NCI-H187 (cell line): ENCODE results near the gene PRKCD.

Source experiments
- DNase-seq, 2 experiments: peaks; one replicate each; lab custom pipeline; 2025; lab: John Stamatoyannopoulos, UW

Gene PRKCD

DNA sequence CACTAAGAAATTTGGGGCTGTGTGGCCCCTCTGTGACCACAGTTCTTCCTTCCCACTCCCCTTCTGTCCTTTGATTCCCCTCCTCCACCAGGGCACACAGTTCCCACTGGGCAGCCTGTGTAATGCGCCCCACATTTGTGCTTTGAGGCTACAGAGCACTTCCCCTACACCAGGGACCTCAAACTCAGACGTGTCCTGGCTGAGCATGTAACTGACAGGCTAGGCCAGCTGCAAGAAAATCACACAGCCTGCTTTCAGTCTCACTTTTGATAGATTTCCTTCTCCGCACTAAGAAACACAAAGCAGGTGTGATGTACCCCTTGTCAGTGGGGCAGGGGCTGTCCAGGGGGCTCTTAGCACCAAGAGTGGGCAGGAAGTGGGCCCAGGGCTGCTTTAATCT lies 29.6 kb downstream of the PRKCD start:
- no peak for DNase-seq

DNA sequence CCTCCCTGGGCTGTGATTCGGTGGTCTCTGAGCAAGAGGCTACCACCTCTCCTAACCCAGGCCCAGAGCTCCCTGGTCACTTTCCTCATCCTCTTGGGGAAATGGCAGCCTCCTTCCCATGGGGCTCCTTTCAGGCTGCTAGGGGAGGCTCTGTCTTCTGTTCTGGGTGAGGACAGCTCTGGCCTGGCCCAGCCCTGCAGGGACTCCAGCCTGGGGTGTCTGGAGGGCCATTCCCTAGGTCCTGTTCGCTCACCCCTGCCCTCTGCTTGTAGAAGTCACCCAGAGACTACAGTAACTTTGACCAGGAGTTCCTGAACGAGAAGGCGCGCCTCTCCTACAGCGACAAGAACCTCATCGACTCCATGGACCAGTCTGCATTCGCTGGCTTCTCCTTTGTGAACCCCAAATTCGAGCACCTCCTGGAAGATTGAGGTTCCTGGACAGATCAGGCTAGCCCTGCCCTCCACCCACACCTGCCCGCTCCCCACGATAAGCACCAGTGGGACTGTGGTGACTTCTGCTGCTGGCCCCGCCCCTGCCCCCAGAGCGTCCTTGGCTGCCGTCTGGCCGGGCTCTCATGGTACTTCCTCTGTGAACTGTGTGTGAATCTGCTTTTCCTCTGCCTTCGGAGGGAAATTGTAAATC lies 30.9 kb downstream of the PRKCD start:
- no peak for DNase-seq

DNA sequence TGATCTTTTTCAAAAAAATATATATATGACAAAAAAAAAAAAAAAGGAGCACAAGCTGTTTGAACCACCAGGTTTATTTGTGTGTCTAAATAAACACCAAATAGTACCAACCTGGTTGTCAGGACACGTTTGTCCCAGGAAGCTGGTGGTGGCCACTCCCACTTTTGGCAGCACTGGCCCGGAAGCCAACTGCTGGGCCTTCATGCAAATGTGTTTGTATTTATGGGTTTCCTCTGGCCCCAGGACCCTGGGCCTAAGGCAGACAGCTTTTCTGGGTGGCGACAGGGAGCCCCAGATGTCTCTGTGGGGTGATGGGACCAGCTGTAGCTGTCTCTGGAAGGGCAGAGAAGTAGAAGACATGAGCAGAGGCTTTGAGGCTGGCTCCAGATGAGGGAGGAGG lies 31.6 kb downstream of the PRKCD start:
- DNase-seq: no peak

DNA sequence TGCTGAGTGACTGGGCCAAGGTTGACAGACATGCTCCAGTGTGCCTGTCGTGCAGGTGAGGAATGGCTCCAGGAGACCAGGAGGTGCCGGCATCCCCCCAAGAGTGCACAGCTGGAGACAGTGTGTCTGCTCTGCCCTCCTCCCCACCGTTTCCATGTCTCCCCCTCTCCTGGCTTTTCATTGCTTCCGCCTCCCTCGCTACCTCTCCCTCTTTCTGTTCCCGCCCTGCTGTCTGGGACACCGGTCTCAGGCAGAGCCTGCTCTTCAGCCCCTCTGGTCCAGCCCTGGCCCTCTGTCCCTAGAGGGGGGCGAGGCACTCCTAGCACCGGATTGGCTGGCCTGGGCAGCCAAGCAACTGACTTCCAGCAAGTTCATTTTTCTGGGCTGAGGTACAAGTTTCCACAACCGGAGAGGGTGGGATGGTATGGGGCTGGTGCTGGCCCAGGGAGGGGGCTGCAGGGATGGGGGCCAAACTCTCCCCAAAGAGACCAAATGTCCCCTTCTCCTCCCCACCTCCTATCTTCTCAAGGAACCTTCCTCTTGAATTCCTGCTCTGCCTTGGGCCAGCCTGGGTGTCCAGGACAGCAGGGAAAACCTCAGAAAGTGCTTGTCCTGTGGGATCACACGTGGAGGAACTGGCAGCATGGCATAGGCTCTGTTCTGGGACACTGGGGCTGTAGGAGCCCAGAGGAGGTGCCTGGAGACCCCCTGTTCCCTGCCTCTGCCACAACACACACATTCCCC lies 32.6 kb downstream of the PRKCD start:
- no peak for DNase-seq

DNA sequence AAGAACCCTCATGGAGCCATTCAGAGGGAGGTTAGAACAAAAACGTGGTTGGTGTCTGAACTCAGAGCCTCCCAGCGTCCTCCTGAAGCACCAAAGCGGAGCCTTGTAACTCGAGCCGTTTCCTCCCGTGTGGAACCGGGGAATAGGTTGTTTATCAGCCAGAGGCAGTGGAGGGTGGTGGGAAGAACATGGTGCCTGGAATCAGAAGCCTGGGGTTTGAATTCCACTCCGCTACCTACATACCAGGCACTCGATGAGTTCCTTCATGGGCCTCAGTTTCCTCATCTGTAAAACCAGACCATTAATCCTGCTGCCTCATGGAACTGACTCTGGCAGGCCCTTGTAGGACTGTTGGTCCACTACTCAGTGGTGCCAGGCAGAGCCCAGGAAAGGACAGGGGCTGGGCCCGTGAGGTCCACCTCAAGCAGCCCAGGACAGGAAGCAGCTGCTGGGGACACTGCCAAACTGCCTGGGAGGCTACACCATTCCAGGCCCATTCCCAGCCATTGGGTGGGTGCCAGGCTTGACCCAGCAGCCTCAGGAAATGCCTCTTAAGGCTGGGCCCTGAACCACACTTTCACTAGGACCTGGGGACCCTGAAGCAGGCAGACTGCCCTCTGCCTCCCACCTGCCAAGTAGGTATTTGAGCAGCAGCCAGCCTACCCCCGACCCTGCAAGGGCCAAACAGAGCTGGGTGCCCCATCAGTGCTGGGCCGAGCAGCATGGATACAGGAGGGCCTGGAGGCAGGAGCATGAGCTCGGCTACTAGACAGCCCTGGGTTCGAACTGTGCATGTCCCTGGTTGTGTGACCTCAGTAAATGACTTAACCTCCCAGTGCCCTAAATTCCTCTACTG lies 33.4 kb downstream of the PRKCD start:
- DNase-seq: peak in 1 of 2 experiments; percentile 16

DNA sequence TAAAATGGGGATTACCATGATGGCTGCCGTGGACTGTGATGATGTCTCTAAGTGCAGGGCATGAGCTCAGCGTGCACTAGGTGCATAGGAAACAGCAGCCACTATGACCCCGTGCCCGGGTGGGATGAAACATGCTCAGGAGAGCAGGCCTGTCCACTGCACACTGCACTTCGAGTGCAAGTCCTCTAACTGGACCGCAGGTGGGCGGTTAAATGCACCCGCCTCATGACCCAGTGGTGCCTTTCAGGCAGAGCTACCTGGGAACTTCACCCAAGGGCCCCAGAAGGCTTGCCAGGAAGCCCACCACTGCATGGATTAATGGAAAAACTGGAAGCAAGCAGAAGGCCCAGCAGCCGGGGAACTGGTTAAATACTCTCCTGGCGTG lies 34.0 kb downstream of the PRKCD start:
- DNase-seq: no peak

DNA sequence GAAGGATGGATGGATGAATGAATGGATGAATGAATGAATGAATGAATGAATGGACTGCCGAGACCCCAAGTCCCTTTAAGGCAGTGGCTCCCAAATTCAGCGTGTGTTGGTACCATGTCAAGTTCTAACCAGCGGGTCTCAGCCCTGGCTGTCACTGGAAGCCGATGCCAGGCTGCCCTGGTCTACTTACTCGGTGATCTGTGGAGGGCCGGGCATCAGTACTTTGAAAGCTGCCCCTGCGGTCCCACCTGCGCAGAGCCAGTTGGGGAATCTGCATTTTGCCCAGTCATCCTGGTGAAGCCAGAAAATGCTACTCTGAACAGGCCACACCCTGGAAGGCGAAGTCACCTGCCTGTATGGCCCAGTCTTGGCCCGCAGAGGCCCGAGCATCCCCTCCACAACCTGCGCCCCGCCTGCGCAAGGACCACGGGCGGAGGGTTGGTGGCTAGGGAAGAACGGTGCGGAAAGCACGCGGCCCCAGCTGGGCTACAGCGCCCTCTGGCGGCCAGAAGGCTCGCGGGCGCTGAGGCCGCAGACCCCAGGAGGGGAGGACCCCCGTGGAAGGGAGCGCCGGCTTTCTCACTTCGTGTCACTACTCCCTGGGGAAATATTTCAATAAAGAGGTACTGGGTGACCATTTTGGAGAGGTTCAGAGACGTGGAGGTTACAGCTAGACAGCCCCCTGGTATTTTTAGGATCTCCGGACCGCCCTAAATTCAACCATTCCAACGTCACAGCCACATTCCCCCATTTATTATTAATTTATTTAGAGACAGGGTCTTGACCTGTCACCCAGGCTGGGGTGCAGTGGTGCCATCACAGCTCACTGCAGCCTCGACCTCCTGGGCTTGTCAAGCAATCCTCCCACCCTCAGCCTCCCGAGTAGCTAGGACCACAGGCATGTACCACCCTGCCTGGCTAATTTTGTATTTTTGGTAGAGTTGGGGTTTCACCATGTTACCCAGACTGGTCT lies 34.9 kb downstream of the PRKCD start:
- DNase-seq: no peak

DNA sequence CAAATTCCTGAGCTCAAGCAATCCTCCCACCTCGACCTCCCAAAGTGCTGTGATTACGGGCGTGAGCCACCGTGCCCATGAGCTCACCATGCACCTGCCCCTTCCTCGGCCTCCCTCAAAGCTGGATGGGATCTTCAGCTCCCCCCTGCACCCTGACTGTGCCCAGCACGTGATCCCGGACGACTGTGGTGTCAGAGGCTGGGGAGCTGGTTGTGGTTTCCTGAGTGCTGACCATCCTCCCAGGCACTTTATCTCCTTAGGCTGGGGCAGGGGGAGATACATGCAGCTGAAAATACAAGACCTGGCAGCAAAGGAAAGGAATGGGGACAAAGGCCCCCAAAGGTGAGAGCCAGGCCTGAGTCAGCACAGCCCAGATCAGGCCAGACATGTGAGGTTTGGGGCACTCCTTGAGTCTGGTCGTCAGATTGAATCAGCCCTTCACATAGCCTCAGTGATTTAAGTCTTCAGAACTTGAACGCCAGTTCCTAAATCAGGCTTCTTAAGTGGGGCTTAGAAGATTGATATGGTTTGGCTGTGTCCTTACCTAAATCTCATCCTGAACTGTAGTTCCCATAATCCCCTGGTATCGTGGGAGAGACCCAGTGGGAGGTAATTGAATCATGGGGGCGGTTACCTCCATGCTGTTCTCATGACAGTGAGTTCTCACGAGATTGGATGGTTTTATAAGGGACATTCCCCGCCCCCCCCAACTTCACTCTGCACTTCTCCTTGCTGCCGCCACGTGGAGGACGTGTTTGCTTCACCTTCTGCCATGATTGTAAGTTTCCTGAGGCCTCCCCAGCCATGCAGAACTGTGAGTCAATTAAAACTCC lies 35.8 kb downstream of the PRKCD start:
- DNase-seq: no peak

DNA sequence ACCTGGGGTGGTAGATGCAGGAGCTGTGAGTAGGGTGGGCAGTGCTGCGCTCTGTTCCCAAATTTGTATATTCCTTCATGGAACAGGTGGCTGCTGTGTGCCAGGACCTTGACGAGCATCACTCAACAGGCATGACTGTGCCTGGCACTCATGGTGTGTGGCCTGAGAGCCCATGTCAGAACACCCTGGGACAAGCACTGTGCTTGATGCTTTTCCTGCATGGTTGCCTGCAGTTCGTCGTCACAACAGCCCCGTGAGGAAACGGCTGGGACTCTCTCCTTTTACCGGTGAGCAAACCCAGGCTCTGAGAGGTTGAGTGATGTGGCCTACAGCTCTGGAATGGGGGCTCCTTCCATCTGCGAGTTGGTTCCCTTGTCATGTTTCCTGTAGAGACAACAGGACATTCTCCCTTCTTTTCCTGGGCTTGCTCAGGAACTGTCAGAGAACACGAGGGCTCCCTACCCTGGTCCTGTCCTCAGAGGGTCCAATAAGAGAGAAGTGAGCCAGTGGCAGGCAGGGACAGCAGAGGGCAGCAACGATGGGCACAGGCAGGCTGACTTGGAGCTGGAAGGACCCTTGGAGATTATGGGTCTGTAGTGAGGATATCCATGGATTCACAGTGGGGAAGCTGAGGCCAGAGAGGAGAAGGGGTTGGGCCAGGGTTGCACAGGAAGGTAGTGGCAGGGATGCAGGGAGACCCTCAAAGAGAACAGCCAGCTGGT lies 37.4 kb downstream of the PRKCD start:
- DNase-seq: no peak

DNA sequence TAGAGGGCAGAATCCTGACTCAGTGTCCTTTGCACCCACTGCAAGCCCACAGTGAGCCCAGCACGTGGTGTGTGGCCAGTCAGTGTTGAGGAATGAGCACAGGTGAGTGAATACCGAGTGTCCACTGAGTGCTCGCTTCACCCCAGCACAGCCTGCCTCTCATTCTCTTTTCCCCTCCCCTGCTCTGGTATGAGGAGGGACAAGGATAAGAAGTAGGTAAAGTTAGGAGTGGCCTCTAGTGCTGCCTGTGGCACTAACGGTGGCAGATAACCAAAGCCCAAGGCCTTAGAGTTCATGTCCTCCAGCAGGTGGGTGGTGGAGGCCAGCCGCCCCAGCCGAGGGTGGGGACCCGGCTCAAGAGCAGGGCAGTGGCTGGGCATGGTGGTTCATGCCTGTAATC lies 38.0 kb downstream of the PRKCD start:
- DNase-seq: no peak

DNA sequence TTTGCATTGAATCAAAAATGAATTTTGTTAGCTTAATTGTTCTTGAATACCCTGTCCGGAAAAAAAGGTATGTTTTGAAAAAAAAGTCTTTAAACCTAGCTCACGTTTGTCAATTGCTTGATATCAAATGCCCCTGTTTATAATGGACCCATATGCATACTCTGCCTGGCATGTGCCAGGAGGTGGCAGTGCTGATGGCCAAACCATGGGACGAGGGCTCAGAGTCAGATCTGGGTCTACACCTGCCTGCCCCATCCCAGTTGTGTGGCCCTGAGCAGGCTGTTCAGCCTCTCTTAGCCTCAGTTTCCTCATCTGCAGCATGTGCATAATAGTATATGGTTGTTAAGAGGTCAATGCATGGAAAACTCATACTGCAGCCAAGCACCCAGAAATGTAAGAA lies 38.8 kb downstream of the PRKCD start:
- no peak for DNase-seq

DNA sequence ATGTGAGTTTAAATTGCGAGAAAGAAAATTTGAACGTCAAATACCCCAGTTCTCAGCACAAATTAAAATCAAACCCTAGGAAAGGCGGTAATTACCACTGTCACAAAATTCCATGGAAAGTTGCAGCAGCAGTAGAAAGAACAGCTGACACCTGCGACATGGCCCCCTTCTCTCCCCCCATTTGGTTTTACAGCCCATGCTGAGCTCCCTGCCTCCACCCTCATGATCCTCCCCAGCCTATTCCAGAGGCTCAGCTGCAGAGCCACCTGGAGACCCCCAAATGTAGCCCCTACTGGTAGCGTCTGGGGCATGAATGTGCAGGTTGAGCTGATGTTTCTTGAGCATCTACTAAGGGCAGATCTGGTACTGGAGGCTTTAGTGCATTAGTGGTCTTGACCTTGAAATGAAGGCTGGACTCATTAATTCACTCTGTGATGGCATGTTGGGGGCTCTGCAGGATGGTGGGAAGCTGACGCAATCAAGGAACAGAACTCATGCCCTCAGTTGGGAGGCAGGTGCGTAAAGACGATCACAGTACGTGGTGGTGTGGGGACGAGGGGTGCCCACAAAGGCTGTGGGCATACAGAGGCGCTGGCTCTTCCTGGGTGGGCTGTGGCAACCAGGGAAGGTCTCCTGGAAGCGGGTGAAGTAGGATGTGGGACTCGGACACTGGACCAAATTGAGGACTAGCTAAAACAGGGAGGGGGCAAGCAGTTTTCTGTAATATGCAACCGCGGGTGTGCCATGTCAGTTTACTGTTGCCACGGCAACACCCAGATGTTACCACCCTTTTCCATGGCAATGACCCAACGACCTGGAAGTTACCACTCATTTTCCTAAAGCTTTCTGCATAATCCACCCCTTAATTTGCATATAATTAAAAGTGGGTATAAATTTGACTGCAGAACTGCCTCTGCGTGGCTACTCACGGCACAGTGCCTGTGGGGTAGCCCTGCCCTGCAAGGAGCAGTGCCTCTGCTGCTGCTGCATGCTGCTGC lies 39.8 kb downstream of the PRKCD start:
- DNase-seq: no peak

DNA sequence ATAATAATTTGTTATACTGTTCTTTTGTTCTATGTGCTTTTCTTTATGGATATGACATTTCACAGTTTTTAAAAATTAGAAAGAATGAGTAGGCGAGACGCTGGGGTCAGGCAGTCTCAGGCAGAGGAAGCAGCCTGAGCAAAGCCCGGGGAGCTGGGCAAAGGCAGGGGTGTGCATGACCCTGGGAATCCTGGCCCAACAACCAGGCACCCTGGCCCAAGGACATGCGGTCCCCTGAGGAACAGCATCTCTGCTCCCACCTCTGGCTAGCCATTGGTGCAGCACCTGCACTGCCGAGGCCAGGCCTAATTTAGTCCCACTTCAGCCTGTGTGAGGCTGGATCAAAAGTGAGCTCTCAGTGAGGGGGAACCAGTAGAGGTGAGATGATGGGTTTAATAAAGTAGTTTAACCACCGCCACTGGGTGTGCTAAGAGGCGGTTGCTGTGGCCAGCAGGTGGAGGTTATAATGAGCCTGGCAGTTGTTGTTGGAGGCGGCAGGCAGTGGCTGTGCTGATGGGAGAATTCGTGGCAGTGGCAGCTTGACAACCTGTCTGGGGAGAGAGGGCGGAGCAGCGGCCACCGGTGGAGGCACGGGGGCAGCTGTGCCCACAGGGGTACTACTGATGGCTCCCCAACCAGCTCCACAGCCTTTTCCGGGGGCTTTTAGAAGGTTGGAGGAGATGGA lies 41.5 kb downstream of the PRKCD start:
- peak; percentile 11 to 66 for DNase-seq

DNA sequence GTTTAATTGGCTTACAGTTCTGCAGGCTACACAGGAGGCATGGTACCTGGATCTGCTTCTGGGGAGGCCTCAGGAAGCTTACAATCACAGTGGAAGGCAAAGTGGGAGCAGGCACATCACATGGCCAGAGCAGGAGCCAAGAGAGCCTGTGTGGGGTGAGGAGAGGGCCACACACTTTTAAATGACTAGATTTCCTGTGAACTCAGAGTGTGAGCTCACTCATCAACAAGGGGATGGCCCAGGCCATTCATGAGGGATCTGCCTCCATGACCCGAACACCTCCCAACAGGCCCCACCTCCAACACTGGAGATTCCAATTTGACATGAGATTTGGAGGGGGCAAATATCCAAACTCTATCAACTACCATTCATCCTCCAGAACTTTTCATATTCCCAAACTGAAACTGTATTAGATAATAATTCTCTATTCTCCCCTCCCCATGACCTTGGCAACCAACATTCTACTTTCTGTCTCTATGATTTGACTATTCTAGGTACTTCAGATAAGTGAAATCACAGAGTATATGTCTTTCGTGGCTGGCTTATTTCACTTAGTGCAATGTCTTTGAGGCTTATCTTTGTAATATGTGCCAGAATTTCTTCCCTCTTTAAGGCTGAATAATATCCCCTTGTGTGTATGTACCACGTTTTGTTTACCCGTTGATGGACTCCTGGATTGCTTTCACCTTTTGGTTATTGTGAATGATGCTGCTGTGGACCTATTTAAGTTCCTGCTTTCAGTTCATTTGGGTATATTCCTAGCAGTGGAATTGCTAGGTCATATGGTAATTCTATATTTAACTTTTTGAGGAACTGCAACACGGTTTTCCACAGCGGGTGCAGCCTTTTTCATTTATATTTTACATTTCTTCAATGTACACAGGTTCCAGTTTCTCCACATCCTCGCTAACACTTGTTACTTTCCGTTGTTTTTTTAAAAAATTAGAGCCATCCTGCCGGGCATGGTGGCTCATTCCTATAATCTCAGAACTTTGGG lies 51.0 kb downstream of the PRKCD start:
- DNase-seq: no peak

DNA sequence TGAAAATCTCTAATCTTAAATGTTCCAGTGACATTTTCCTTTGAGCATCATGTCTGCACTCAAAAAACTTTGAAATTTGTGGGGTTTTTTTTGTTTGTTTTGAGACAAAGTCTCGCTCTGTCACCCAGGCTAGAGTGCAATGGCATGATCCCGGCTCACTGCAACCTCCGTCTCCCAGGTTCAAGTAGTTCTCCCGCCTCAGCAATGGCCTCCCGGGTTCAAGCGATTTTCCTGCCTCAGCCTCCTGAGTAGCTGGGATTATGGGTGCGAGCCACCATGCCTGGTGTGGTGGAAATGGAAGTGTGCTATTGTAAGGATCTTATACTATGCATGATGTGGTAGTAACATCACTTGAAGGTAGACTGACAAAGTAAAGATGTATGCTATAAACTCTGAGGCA lies 52.3 kb downstream of the PRKCD start:
- no peak for DNase-seq

DNA sequence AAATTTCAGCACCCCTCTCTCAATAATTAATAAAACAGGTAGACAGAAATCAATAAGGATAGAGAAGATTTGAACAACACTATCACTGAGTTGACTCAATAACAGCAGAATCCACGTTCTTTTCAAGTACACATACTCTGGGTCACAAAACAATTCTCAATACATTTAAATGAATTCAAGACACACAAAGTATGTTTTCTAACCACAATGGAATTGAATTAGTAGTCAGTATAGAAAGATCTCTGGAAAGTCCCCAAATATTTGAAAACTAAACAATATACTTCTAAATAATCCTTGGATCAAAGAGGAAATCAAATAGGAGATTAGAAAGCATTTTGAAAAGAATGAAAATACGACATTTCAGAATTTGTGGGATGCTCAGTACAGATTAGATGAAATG lies 54.8 kb downstream of the PRKCD start:
- no peak for DNase-seq

DNA sequence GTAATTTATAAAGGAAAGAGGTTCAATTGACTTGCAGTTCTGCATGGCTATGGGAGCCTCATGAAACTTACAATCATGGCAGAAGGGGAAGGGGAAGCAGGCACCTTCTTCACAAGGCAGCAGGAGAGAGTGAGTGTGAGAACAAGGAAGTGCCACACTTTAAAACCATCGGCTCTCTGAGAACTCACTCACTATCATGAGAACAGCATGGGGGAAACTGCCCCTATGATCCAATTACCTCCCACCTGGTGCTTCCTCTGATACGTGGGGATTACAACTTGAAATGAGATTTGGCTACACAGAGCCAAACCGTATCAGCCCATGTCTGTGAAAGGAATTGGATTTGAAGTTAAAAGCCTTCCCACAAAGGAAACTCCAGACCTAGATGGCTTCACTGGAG lies 55.7 kb downstream of the PRKCD start:
- DNase-seq: no peak
